A204.1 (cell line): ENCODE data around the gene GLRX3.
"Not testable (repeated sequence)": the region's sequence is repeated elsewhere in the genome, so short reads cannot be mapped to it uniquely, and the experiment has no call there.

ENCODE experiments used
- FAIRE-seq: peaks from 2 replicates; lab custom pipeline; 2012; peaks lifted over from hg19 to GRCh38; lab: Jason Lieb, UNC

GLRX3 gene

DNA sequence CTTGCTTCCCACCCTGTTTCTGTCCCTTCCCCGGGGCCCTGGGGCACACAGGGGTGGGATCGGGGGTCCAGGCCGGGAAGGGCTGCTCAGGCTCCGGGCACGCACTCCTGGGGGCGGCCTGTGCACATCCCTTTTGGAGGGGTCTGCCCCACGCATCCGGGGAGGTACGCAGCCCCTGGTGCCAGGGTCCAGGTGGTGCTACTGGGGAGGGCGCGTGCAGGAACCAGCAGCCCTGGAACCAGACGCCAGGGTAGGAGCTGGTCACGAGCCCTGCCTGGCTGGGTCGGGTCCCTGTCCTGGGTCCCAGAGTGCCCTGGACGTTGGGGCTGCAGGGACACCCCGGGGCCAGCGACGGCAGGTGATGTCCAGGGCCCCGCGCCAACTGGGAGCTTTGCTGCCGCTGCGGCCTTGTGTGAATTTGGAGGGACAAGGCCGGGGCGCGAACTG, 53.4 kb downstream of the GLRX3 start:
- no peak for FAIRE-seq

DNA sequence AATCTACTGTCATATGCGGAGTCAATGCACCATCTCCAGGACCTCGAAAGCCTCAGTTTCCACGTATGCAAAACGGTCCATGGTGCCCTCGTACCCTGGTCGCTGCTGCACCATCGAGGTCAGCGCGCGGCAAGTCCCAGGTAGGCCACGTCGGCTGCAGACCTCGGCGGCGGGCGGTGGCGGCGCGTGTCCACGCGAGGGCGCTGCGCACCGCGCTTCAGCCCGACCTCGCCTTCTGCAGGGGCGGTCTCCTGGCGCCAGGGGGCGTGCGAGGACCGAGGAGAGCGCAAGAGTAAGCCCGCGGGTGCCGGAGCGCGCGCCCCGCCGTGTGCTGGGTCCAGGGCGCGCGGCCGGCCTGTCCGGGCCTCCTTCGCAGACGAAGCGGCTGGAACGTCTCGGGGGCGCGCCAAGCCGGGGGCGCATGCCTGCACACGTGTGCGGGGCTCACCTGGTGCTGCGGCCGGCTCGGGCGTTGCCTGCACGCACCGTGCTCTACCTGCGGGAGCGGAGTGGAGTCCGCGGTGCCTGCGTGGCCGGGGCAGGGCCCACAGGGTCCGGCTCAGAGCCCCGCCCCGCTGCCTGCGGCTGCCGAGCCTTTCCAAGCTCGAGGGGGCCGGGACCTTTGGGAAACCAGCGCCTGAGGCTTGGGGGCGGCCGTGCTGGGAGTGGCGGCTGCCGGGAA, 54.0 kb downstream of the GLRX3 start:
- no peak for FAIRE-seq

DNA sequence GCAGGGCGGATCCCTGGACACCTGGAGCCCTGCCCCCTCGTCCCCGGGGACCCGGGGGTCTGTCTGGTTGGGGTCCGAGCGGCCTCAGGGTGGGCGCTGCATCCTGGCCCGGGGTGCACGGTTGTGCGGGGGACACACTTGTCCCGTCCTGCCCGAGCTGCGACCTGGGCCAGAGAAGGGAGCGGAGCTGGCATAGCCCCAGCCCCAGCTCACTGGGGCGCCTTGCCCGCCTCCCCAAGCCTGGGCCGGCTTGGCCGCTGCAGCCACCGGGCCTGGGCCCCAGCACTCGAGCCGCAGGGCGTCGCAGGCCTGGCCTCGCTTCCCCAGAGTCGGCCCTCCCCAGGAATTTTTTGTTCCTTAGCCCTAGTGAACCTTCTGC, 54.5 kb downstream of the GLRX3 start:
- FAIRE-seq, result no peak

DNA sequence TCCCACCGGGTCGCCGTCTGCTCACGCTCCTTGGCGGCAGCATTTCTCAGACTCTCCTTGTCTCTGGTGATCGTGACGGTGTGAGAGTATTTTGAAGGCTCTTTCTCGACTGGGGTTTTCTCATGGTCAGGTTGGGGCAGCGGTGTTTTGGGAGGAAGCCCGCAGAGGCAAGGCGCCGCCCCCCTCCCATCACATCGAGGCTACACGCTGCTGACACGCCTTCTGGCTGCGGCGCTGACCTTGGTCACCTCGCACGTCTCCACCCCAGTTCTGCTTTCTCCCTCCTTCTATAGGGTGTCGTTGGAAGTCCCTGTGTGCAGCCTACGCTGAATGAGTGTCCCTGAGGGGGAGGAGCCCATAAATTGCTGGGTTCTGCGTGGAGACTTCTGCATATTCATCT, 55.2 kb downstream of the GLRX3 start:
- FAIRE-seq, result no peak

DNA sequence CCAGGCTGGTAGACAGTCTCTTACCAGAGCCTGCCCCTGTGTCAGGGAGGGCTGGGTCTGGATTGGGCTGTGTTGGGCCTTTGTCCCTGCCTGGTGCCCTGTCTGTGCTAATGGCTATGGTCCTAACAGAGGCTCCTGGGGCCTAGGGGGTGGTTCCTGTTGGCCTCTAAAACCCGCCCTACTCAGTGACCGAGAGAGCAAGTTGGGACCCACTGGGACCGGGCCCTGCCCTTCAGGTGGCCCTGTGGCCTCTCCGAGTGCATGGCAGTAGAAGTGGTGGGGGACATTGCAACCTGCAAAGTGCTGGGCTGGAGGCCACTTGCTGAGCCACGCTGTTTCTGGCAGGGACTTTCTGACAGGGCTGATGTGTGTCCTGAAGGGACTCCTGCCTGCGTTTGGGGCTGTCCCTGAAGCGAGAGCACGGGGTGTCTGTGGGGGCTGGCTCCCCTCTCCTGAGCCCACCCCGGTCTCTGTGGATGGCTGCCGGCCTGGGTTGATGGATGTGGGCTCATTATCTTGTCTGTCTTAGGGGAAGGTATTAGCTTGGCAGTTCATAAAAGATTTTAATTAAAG, 56.2 kb downstream of the GLRX3 start:
- no peak for FAIRE-seq

DNA sequence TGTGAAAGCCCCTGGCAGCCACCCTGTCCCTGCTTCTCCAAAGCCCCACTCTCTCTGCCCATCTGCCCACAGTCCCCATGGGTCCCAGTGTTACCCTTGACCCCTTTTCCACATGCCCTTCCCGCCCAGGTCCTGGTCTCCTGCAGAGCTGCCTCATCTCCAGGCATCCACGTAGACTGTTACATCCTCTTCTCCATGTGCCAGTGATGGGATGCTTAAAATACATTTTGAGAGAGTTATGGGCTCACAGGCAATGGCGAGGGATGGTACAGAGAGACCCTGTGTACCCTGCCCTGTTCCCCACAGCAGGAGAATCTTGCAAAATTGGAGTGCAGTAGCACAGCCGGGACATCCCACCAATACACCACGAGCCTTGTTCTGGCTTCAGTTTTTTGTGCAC, 56.8 kb downstream of the GLRX3 start:
- no peak for FAIRE-seq

DNA sequence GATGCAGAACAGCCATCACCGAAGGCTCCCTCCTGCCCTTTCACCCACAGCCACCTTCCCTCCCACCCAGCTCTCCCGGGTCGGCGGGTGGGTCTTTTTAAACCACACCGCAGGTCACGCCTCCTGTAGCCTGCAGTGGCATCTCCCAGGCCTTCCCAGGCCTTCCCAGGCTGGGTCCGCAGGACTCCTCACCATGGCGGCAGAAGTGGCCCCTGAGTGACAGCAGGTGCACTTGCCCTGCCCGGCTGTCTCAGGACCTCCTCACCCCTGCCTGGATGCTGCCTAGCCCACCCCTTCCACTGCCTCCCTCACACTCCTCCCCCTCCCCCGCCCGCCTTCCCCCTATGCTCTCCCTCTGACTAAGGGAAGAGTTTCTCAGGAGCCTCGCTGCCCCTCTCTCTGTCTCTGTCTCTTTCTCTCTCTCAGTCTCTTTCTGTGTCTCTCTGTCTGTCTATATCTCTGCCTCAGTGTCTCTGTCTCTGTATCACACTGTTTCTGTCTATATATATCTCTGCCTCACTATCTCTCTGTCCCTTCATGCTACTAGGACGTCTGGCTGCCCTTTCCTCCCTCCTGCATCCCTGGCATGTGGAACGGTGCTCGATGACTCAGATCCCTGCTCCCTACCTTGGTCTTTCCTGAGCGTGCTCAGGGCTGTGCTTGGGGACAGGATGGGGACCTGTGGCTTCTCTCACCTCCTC, 57.5 kb downstream of the GLRX3 start:
- no peak for FAIRE-seq

DNA sequence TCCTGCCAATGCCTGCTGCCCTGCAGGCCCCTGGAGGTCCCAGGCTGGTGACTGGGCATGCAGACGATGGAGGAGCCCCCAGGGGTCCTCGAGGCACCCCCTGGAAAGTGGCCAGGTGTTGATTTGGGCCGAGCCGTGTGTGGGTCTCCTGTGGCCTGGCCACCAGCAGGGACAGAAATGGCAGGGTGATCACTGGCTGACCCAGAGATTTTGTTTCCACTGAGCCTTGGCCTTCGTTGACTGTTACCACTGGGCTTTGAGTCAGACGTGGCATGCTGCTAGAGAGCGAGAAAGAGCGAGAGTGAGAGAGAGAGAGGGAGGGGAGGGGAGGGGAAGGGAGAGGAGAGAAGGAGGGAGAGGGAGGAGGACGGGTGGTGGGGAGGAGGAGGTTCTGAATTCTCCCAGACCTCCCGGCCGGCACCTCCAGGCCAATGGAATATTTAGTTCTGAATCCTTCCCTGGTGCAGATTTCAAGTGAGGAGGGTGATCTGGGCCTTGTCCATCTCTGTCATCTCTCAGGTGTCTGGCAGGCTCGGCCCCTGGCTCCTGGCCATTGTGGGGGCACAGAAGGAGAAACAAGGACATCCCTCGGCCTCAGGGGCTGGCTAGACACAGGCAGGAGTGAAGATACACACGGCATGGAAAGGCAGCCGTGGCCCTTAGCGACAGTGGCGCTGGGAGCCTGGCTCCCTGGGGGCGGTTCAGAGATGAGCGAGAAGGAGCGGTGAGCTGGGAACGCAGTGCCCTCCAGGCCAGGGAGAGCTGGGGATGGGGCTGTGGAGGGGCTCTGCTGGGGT, 58.2 kb downstream of the GLRX3 start:
- FAIRE-seq, result no peak

DNA sequence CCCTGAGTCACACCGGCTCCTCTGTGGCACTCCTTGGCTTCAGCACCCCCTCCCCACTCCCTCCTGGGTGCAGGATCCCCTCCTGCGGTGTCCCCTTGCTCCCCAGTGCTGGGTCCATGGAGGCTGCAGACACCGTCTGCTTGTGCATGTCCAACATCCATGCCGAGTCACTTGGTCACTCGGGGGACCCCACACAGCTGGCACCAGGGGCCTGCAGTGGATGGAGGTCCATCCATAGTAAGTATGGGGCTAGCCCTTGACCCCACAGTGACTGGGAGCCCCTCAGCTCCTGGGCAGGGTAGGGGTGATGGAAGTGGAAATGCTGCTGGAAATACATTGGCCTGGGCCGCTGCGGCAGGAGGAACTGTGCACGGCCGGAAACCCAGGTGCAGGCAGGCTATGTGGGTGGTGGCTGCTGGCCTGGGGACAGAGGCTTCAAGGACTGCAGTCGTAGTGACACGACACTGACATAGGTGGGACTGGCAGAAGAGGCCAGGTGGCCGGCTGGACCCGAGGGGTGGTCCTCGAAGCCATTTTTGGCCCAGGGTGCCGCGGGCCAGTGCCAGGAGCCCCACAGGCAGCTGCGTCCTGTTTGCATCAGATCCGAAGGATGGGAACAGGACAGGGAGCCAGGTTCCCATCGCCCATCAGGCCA, 58.9 kb downstream of the GLRX3 start:
- FAIRE-seq, result no peak

DNA sequence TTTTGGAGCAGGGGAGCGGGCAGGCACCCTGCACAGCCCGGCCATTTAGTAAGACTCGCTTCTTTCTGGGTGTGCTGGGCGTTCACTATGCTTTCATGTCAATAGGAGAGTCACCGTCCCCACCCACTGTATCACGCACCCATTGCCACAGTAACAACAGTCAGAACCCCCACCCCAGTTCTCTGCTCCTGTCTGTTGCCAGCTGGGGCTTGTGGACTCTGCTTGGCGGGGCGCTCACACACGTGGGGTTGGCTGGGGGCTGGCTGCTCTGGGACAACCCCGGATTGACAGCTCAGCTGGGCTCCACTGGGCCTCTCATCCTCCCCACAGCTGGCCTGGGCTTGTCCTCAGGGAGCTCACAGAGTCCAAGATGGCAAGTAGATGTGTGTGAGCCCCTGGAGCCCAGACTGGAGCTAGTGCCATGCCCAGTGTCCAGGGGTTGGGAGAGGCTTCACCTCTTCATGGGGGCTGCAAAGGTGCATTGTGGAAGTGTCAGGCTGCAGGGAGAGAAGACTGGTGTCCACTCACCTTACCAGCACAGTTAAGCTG, 59.6 kb downstream of the GLRX3 start:
- no peak for FAIRE-seq

DNA sequence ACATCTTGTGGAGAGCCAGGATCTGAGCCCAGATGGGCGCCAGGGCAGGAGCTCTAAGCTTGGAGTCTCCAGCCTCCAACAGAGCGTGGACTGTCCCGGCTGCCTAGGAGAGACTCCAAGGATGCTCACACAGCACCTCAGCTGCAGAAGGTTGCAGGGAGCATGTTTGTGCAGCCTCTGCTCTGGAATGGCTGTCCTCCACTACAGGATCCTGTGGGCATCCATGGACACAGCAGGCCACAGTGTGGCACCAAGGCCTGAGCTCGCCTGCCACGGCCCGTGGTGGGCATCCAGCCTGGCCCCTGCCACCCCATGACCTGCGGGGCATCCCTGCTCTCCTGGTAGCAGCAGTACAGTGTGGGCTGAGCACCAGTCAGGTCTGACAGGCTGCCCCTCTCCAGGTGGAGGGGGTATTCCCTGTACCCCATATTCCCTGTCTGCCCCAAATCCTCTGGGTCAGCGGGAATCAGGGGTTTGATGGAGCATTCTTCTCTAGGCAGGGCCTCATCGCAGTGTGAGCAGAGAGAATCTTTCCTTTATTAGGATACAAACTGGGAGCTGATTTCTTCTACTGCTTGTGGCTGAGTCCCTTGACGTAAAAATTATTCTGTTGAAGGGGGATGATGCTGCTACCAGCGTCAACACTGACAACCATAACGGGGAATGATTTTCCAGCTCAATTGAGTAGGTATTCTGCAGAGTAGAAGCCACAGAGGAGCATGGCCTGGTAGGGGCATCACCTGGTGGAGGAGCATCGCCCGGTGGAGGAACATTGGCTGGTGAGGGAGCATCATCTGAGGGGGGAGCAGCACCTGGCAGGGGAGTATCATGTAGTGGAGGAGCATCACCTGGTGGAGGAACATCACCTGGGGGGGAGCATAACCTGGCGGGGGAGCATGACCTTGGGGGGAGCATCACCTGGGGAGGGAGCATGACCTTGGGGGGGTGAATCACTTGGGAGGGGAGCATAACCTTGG, 60.6 kb downstream of the GLRX3 start:
- FAIRE-seq, result no peak

DNA sequence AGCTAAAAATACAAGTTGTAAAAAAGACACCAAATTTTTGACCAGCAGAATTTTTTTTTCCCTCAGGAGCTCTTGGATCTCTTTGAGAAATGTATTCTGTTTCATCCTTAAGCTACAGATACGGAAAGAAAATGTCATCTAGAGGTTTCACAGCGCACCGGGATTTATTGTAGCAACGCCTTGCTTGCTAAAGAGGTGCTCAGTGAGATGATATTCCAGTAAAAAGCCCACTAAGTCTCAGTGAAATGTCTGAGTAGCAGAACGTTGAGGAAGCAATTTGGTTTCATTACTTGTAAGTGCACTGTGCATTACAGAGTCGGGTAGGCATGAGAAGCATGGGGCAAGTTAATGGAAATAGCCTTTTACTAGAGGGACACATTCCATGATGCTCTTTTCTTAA, 62.5 kb downstream of the GLRX3 start:
- FAIRE-seq, result no peak

DNA sequence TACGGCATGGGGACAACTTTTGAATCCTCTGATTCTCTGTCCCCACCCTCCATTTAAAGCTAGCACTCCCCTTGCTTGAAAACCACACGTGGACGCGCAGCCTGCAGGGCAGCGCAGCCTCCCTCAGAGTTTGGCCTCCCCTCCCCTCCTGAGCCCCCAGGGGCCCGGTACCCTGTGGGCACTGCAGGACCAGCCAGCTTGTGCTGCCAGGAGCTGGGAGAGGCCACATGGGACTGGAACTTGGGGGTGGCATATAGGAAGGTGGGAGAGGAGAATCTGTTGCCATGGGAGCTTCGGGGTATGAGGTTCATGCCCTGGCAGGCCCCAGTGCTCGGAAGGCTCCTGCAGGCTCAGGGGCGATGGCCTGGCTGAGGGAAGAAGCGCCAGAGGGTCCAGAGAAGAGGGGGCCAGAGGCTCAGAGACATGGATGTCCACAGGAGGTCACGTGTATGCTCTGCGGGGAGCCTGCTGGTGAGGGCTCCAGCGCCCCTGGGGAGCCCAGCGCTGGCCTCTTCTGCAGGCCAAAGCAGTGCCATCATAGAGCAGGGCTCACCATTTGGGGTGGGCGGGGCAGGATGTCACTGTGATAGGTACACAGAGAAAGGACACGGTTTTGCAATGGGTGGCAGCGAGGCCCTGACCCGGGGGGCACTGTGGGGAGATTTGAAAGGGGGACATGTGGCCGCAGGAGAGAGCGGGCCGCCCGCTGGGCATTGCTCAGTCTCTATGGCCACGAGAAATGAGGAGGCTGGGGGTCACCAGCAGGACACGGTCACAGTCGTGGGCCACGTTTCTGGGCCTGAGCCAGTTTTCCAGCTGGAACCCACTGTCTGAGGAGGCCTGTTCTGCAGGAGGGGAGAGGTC, 64.2 kb downstream of the GLRX3 start:
- no peak for FAIRE-seq

DNA sequence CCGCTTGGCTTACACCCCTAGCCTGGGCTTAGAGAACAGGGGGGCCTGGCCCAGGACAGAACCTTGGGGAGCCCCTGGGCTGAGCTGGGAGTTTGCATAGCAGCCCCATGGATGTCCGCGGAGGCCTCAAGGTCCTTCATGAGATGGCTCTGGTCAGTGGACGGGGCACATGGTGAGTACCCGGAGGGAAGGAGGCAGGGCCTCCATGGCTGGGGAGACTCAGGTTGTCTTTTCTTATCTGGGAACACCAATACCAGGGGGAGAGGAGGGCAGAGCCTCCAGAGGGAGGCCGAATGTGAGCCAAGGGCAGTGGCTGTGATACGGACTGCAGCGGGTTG, 64.8 kb downstream of the GLRX3 start:
- no peak for FAIRE-seq

DNA sequence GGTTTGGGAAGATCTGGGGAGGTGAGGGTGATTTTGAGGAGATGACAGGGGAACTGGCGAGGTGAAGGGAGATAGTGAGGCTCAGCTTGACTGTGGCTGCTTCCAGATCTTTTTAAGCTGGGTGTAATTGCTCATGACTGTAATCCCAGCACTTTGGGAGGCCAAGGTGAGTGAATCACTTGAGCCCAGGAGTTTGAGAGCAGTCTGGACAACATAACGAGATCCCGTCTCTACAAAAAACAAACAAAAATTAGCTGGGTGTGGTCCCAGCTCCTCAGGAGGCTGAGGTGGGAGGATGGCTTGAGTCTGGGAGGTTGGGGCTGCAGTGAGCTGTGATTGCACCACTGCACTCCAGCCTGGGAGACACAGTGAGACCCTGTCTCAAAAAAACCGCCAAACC, 66.0 kb downstream of the GLRX3 start:
- not testable (repeated sequence) for FAIRE-seq

DNA sequence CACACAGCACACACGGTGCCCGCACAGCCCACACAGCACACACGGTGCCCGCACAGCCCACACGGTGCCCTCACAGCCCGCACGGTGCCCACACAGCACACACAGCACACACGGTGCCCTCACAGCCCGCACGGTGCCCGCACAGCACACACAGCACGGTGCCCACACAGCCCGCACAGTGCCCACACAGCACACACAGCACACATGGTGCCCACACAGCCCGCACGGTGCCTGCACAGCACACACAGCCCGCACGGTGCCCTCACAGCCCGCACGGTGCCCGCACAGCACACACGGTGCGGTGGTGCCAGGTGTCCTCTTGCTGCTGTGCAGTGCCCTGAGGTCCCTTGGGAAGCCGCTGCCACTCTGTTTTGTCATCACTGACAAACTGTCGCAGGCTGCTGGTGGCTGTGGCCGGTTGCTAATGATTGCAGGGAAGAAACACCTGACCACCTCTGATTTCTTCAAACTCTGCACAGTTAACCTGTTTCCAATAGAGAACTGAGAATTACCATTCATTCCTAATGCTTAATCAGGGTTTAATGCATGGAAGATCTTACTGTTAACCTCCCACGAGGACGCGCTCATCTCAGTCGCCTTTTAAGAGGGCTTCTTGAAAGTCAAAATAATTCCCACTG, 66.9 kb downstream of the GLRX3 start:
- no peak for FAIRE-seq

DNA sequence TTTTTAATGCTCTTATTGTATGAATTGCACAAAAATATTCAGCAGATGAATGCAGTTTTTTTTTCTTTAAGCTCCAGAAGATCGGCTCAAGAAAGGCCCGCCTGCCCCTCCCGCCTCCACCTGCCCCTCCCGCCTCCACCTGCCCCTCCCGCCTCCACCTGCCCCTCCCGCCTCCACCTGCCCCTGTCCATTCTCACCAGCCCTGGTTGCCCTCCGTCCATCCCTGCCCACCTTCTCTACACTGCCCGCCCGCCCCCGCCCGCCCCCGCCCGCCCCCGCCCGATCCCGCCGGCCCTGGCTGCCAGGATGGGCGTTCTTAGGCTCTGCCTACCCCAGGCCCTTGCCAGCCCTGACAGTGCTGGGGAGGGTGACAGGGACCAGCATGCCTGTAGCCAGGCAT, 67.4 kb downstream of the GLRX3 start:
- no peak for FAIRE-seq

DNA sequence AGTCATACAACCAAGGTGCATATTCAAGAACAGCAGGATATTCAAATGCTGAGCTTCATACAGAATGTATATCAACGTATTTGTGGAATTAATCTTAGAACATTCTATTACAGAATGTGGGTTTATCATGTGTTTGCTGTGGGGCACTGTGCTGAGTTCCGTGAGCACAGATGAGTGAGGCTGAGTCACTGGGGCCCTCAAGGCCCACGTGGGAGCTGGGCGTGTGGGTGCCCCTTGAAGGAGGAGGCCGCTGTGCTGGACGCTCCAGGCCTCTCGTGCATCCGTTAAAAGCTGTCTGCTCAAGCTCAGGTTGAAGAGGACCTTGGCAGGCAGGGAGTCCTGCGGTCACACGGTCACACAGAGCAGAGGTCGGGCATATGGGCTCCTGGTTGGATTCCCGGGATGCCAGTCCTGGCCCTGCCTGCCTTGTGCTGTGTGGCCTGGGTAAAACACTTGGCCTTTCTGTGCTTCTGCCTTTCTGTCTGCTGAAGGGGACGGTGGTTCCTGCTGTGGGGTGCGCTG, 70.1 kb downstream of the GLRX3 start:
- no peak for FAIRE-seq

DNA sequence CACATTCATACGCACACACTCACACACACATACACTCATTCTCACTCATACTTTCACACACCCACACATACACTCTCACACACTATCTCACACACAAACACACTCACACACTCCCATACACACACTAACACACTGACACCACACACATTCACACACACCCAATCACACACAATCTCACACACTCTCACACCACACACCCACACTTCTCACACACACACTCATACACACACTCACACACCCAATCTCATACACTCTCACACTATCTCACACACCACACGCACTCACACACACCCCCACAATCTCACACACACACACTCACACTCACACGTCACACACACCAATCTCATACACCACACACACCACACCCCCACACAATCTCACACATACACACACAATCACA, 71.0 kb downstream of the GLRX3 start:
- no peak for FAIRE-seq
